Esophagus squamous epithelium (tissue), 4 donors: Measurements from ENCODE around the gene COL28A1.

Source experiments
- CTCF ChIP-seq, 6 experiments: fragments of 450-650 bp in 4 of 6; fragments of 200-600 bp in 2 of 6; sonication (generic) in 2 of 6; IDR thresholded peaks; one replicate each; pipeline ENCODE4 v1.5.1; 2016 to 2019; ENCODE audit warnings: antibody characterized with exemption in 6 of 6, mild to moderate bottlenecking in 4 of 6, moderate library complexity in 4 of 6
- POLR2A ChIP-seq, 4 donors: fragments of 450-650 bp; IDR thresholded peaks; one replicate each; pipeline ENCODE4 v1.6.1; 2017; ENCODE audit warnings: antibody characterized with exemption in 4 of 4, mild to moderate bottlenecking in 4 of 4, moderate library complexity in 3 of 4

DNA sequence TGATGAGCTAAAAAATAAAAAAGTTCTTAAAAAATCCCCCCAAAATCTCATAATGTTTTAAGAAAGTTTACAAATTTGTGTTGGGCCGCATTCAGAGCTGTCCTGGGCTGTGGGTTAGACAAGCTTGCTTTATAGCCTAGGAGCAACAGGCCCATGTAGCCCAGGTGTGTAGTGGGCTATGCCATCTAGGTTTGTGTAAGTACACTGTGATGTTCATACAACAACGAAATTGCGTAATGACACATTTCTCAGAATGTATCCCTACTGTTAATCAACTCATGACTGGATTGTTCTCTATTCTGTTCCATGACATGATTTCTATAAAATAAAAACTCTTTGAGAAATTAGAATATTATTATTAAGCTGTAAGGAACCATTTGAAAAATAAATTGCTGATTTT is 44.0 kb upstream of the COL28A1 start:
- TF ChIP-seq CTCF (IDR thresholded peaks at IDR 0.05) (no peak), POLR2A (IDR thresholded peaks at IDR 0.05) (no peak)
